ENCODE measurements around the gene NHLRC1. TPM values are rescaled to one million over a fixed set of nuclear protein-coding genes. Genes with fewer than 3 reads are reported as not detected.

The NHLRC1 gene
- total and polyA plus RNA-seq, 2 of the 13 experiments (the other 11 are each of a cell fraction or from before 2014, with no cell fraction given), result 0.04 to 0.11 TPM

DNA sequence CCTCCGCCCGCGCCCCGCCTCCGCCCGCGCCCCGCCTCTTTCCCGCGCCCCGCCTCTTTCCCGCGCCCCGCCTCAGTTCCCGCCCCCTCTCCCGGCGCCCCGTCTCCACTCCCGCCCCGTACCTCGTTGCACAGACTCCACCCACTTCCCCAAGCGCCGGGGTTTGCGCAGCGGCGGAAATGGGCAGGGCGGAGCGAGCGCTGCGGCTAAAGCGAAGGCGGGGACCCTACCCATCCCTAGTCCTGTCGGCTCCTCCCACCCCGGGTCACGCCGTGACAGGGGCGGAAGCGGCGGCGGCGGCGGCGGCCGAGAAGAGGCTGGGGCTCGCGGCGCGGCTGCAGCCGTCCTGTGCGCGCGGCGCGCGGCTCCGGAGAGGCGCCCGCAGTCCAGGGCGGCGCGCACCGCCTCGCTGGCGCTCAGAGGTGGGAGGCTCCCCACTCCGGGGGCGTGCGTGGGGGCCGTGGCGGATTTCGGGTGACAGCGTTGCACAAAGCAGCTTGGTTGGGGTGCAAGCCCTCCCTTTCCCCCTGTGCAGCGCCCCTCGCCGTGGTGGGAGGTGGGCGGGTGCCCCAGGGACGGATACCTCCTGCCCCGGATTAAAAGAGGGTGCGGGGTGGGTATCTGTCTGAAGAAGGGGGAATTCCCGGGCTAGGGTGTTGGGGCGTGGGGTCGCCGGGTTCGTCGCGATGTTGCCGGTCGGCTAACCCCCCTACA, 32.8 kb upstream of the NHLRC1 start, which contains the start of gene KDM1B (continued):
- TF ChIP-seq AFF4 (CRISPR knock-in tag; IDR thresholded peaks at IDR 0.05) (0 out of 2 replicates have a peak, but pooled peaks have one; percentile 19), CEBPZ (IDR thresholded peaks at IDR 0.05; ENCODE audit: low read length) (no peak), RNF2 (conservative IDR thresholded peaks at IDR 0.05; ENCODE audit: low read depth) (0 out of 2 replicates have a peak, but pooled peaks have one; percentile 51), ZNF34 (CRISPR knock-in tag; IDR thresholded peaks at IDR 0.05; ENCODE audit: borderline replicate concordance) (no peak), KDM1A (CRISPR knock-in tag; IDR thresholded peaks at IDR 0.05) (0 out of 2 replicates have a peak, but pooled peaks have one; percentile 20), NR2F6 (IDR thresholded peaks at IDR 0.05) (no peak), NR2F6 (CRISPR knock-in tag; IDR thresholded peaks at IDR 0.05) (peak; percentile 23; the same call in 1 of the 2 replicates), GZF1 (CRISPR knock-in tag; IDR thresholded peaks at IDR 0.05) (no peak), ZNF703 (CRISPR knock-in tag; IDR thresholded peaks at IDR 0.05; ENCODE audit: borderline replicate concordance) (no peak), SALL2 (CRISPR knock-in tag; IDR thresholded peaks at IDR 0.05) (peak; percentile 49; the same call in 1 of the 2 replicates), BCL3 (CRISPR knock-in tag; IDR thresholded peaks at IDR 0.05) (no peak; the same call in 1 of the 2 replicates), PCBP1 (IDR thresholded peaks at IDR 0.05; ENCODE audit: borderline replicate concordance, low read depth, low read length) (0 out of 2 replicates have a peak, but pooled peaks have one; percentile 58), FOXA3 (CRISPR knock-in tag; IDR thresholded peaks at IDR 0.05) (no peak), JUNB (CRISPR knock-in tag; IDR thresholded peaks at IDR 0.05; ENCODE audit: borderline replicate concordance) (no peak), KDM6A (CRISPR knock-in tag; IDR thresholded peaks at IDR 0.05; ENCODE audit: low read depth) (no peak), ZNF546 (CRISPR knock-in tag; conservative IDR thresholded peaks at IDR 0.05) (peak; percentile 58; the same call in 1 of the 2 replicates), ZNF496 (CRISPR knock-in tag; IDR thresholded peaks at IDR 0.05; ENCODE audit: insufficient replicate concordance) (no peak), PCBP2 (optimal IDR thresholded peaks at IDR 0.05; ENCODE audit: low read depth, low read length, poor library complexity, severe bottlenecking) (no peak), SOX5 (CRISPR knock-in tag; IDR thresholded peaks at IDR 0.05; ENCODE audit: borderline replicate concordance) (no peak), MED1 (CRISPR knock-in tag; IDR thresholded peaks at IDR 0.05) (no peak), ZNF564 (CRISPR knock-in tag; IDR thresholded peaks at IDR 0.05) (peak; percentile 44; the same call in 1 of the 2 replicates)
